Measurements from ENCODE around the gene MYBBP1A.

- TF ChIP-seq POLR2A (IDR thresholded peaks at IDR 0.05; ENCODE audit: low read length) (no peak), GATA1 (IDR thresholded peaks at IDR 0.05; ENCODE audit: low read depth, low read length) (no peak)
Observed at GRCh38 chr17:4510618-4510941, 44.6 kb downstream of the MYBBP1A start.

All from erythroblast (primary cell).